ENCODE measurements around the gene SPA17.

The SPA17 gene

DNA sequence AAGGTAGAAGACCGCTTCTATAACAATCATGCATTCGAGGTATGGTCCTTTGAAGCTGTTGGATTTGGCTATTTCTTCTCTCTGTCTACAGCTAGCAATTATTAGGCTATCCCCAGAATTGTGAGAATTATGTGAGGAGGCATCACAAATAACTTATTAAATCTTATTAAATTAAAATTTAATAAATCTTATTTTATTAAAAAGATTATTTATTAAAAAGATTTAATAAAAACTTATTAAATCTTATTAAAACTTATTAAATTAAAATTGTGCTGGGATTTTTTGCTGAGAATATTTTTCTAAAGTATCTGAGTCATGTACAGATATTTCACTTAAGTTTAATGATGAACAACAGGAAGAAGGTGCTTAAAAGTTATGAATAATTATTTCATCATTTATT lies 7.7 kb downstream of the SPA17 start:
- Histone ChIP-seq H3K9me3 (no peaks in the 10 kb centered on the region), H3K27ac (no peak overlapping the region), H3K4me1 (ENCODE audit: control insufficient read depth in 1 of 2, insufficient read depth in 1 of 2, low read depth in 1 of 2, low read length in 1 of 2) (no peaks in the 10 kb centered on the region), H3K4me3 (ENCODE audit: low read depth in 1 of 2, low read length in 1 of 2) (no peak overlapping the region), H3K36me3 (no peaks in the 10 kb centered on the region), H3K27me3 (no peaks in the 10 kb centered on the region)
- TF ChIP-seq, protein P1, sequence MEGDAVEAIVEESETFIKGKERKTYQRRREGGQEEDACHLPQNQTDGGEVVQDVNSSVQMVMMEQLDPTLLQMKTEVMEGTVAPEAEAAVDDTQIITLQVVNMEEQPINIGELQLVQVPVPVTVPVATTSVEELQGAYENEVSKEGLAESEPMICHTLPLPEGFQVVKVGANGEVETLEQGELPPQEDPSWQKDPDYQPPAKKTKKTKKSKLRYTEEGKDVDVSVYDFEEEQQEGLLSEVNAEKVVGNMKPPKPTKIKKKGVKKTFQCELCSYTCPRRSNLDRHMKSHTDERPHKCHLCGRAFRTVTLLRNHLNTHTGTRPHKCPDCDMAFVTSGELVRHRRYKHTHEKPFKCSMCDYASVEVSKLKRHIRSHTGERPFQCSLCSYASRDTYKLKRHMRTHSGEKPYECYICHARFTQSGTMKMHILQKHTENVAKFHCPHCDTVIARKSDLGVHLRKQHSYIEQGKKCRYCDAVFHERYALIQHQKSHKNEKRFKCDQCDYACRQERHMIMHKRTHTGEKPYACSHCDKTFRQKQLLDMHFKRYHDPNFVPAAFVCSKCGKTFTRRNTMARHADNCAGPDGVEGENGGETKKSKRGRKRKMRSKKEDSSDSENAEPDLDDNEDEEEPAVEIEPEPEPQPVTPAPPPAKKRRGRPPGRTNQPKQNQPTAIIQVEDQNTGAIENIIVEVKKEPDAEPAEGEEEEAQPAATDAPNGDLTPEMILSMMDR (IDR thresholded peaks at IDR 0.05), result no peak

DNA sequence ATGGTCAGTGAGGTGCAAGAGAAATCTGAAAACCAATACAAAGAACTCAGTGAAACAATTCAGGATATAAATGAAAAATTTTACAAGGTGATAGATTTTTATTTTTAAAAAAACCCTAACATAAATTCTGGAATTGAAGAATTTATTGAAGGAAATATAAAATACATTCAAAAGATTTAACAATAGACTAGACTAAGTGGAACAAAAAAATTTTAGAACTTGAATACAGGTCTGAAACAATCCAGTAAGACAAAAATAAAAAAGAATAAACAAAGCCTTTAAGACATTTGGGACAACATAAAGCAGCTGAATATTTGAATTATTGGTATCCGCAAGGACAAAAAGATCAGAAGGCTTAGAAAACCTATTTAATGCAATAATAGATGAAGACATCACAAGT lies 8.7 kb downstream of the SPA17 start:
- Histone ChIP-seq H3K4me3 (ENCODE audit: low read depth in 1 of 2, low read length in 1 of 2) (no peak overlapping the region), H3K27me3 (no peaks in the 10 kb centered on the region), H3K27ac (no peak overlapping the region)

DNA sequence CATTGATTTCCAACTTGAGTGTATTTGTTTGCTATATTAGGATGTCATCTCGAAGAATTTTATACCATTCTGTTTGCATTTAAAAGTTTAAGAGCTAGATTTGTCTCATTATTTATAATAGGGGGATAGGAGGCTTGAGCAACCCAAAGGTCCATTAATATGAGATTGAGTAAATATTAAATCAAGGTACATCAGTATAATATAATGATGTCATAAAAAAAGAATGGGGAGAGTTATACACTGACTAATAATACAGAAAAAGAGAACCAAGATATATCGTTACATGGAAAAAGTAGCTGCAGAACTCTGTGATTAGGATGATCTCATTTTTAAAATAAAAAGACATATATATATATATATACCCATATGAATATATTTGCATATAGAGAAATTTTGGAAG lies 19.4 kb downstream of the SPA17 start:
- no peaks in the 10 kb centered on the region for H3K9me3 ChIP-seq
- H3K27me3 ChIP-seq, result no peaks in the 10 kb centered on the region
- H3K27ac ChIP-seq, result no peak overlapping the region
- TF ChIP-seq, protein P1 (IDR thresholded peaks at IDR 0.05), result no peak
- no peaks in the 10 kb centered on the region for H3K36me3 ChIP-seq
- H3K4me1 ChIP-seq (ENCODE audit: control insufficient read depth in 1 of 2, insufficient read depth in 1 of 2, low read depth in 1 of 2, low read length in 1 of 2), result no peaks in the 10 kb centered on the region
- H3K4me3 ChIP-seq (ENCODE audit: low read depth in 1 of 2, low read length in 1 of 2), result no peak overlapping the region

More for the DNA sequence above, 8.7 kb downstream of the SPA17 start:
- Histone ChIP-seq H3K4me1 (ENCODE audit: control insufficient read depth in 1 of 2, insufficient read depth in 1 of 2, low read depth in 1 of 2, low read length in 1 of 2) (no peaks in the 10 kb centered on the region), H3K36me3 (no peaks in the 10 kb centered on the region), H3K9me3 (no peaks in the 10 kb centered on the region)
- TF ChIP-seq, protein P1 (IDR thresholded peaks at IDR 0.05), result no peak

DNA sequence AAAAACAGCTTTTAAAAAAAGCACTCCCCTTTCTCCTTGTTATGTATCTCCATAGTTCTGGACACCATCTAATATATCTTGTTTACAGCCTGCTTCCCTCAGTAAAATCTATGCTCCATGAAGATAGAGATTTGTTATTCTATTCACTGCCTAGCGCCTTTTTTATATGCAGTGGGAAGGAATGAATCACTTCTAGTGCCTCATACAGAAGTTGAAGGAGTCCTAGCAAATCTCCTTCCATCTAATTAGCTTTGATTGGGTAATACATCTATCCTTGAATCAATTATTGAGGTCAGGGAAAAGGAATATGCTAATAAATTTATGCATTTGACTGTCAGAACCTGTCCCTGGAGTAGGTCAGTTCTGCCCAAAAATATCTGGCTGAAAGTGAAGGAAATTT lies 25.8 kb downstream of the SPA17 start:
- Histone ChIP-seq H3K36me3 (no peaks in the 10 kb centered on the region), H3K27me3 (no peaks in the 10 kb centered on the region), H3K4me1 (ENCODE audit: control insufficient read depth in 1 of 2, insufficient read depth in 1 of 2, low read depth in 1 of 2, low read length in 1 of 2) (no peaks in the 10 kb centered on the region), H3K4me3 (ENCODE audit: low read depth in 1 of 2, low read length in 1 of 2) (no peak overlapping the region), H3K9me3 (no peaks in the 10 kb centered on the region), H3K27ac (no peak overlapping the region)
- TF ChIP-seq, protein P1 (IDR thresholded peaks at IDR 0.05), result no peak

DNA sequence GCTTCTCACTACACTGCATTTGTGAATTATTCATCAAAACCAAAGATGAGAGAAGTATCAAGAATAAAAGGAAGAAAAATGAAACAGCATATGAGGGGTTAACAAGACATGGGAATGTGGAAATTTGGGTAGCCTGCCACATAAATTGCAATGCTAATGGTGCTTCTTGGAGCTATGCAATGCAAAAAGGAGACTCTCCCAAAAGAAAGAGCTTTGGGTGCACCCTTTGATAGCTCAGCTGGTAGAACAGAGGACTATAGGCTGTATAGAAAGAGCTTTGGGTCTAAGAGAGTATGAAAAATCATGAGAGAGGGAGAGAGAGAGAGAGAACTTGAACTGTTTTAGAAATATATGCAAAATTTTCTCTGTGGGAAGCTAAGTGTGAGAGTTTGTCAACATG lies 26.3 kb downstream of the SPA17 start:
- H3K27me3 ChIP-seq, result no peaks in the 10 kb centered on the region
- H3K4me1 ChIP-seq (ENCODE audit: control insufficient read depth in 1 of 2, insufficient read depth in 1 of 2, low read depth in 1 of 2, low read length in 1 of 2), result no peaks in the 10 kb centered on the region
- no peak overlapping the region for H3K4me3 ChIP-seq (ENCODE audit: low read depth in 1 of 2, low read length in 1 of 2)
- no peak overlapping the region for H3K27ac ChIP-seq
- TF ChIP-seq, protein P1 (IDR thresholded peaks at IDR 0.05), result no peak
- no peaks in the 10 kb centered on the region for H3K9me3 ChIP-seq
- H3K36me3 ChIP-seq, result no peaks in the 10 kb centered on the region

DNA sequence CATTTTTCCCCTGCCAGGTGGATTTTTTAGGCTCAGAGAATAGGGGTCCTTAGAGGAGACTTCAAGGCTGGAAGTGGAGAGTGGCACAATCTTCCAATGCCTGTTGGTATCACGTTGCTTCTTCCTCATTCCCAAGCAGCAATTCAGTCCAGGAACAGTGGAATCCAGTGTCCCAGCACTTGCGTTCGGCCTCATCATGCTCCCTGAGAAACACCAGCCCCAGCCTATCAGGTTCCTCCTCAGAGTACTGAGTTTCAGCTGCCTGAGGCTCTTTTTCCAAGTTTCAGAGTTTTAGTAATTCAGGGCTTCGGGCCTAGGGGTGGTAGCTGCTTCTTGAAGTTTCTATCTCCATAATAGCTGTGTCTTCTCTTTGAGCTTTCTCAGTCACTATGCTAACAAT lies 34.1 kb downstream of the SPA17 start:
- TF ChIP-seq, protein P1 (IDR thresholded peaks at IDR 0.05), result no peak
- Histone ChIP-seq H3K36me3 (no peaks in the 10 kb centered on the region), H3K27me3 (no peaks in the 10 kb centered on the region), H3K9me3 (no peaks in the 10 kb centered on the region), H3K27ac (no peak overlapping the region), H3K4me1 (ENCODE audit: control insufficient read depth in 1 of 2, insufficient read depth in 1 of 2, low read depth in 1 of 2, low read length in 1 of 2) (no peaks in the 10 kb centered on the region), H3K4me3 (ENCODE audit: low read depth in 1 of 2, low read length in 1 of 2) (no peak overlapping the region)
